Neural crest cell (in vitro differentiated cells): ENCODE measurements around the gene RNASE8. TPM values are rescaled to one million over a fixed set of nuclear protein-coding genes. Genes with fewer than 3 reads are reported as not detected.

ENCODE experiments used
- DNase-seq: peaks from one replicate; pipeline ENCODE4 v3.0.0; 2021; ENCODE audit warnings: low read depth, mixed read lengths, low spot score
- H3K27ac Mint-ChIP-seq: one replicate; pipeline ENCODE4 v1.8.0; 2021; ENCODE audit warnings: mild to moderate bottlenecking, mixed read lengths; ENCODE audit not compliant: unreplicated experiment
- H3K27me3 Mint-ChIP-seq: 2 replicates; pipeline ENCODE4 v1.8.0; 2021; ENCODE audit warnings: low read depth, mild to moderate bottlenecking, mixed read lengths
- H3K36me3 Mint-ChIP-seq: 2 replicates; pipeline ENCODE4 v1.8.0; 2021; ENCODE audit warnings: low read depth, mild to moderate bottlenecking, mixed read lengths
- H3K4me1 Mint-ChIP-seq: 2 replicates; pipeline ENCODE4 v1.8.0; 2021; ENCODE audit warnings: mixed read lengths
- H3K4me3 Mint-ChIP-seq: one replicate; pipeline ENCODE4 v1.8.0; 2021; ENCODE audit warnings: mild to moderate bottlenecking, mixed read lengths
- H3K9me3 Mint-ChIP-seq: 2 replicates; pipeline ENCODE4 v1.8.0; 2021; ENCODE audit warnings: mixed read lengths
- CTCF ChIP-seq: fragments of 200-600 bp; sonication (generic); conservative IDR thresholded peaks from 2 replicates; pipeline ENCODE4 v1.5.0; 2021; ENCODE audit warnings: antibody characterized with exemption, mild to moderate bottlenecking
- microRNA-seq: library from miRNA; unstranded; fragments of <30 nt; microRNA quantifications from one replicate; pipeline ENCODE4, GENCODE V29; 2020
- total RNA-seq: library from RNA; stranded (reverse); gene quantifications from 2 replicates; pipeline ENCODE4 v1.2.1, GENCODE V29; 2021

Gene RNASE8
- total RNA-seq, 1 donor from 2014 or later: not detected

GRCh38 chr14:21106176-21106497 is 48.5 kb downstream of the RNASE8 start:
- no peaks in the 10 kb centered on the region for H3K27me3 Mint-ChIP-seq
- H3K4me1 Mint-ChIP-seq: peaks cover 44% of the 10 kb centered on the region
- no peak for DNase-seq
- TF ChIP-seq CTCF: no peak
- H3K36me3 Mint-ChIP-seq: no peaks in the 10 kb centered on the region
- H3K9me3 Mint-ChIP-seq: no peaks in the 10 kb centered on the region
- H3K27ac Mint-ChIP-seq: peak overlapping the region; percentile 92
- peak overlapping the region; percentile 76 for H3K4me3 Mint-ChIP-seq

- peak overlapping the region; percentile 76 for H3K4me3 Mint-ChIP-seq
- no peaks in the 10 kb centered on the region for H3K27me3 Mint-ChIP-seq
- peak; percentile 87 for TF ChIP-seq CTCF
- H3K27ac Mint-ChIP-seq: peak overlapping the region; percentile 92
- no peaks in the 10 kb centered on the region for H3K9me3 Mint-ChIP-seq
- peaks cover 44% of the 10 kb centered on the region for H3K4me1 Mint-ChIP-seq
- peak; percentile 85 for DNase-seq
- H3K36me3 Mint-ChIP-seq: no peaks in the 10 kb centered on the region
Measured at GRCh38 chr14:21106498-21107282, 49.1 kb downstream of the RNASE8 start.

- Mint-ChIP-seq H3K4me3 (peak overlapping the region; percentile 76), H3K9me3 (no peaks in the 10 kb centered on the region), H3K4me1 (peaks cover 41% of the 10 kb centered on the region), H3K27me3 (no peaks in the 10 kb centered on the region), H3K36me3 (no peaks in the 10 kb centered on the region), H3K27ac (peak overlapping the region; percentile 68)
- no peak for TF ChIP-seq CTCF
- no peak for DNase-seq
Measured at GRCh38 chr14:21107283-21107800, 49.7 kb downstream of the RNASE8 start.

Small RNA genes within 50 kb of the gene (microRNA-seq; reads per million reads assigned to microRNA genes)
- gene MIR6717: not detected

Other genes with a start within 250 kb of the RNASE8 start
- not detected in 2 replicates for gene RNASE3, start 166.4 kb upstream of the RNASE8 start, total RNA-seq
- gene RNASE2, start 102.3 kb upstream of the RNASE8 start, total RNA-seq: not detected in 2 replicates
- 86.5 and 88.8 TPM in 2 replicates for gene METTL17, start 67.8 kb upstream of the RNASE8 start, total RNA-seq
- gene SLC39A2, start 58.5 kb upstream of the RNASE8 start, total RNA-seq: 0.36 and 0.37 TPM in 2 replicates
- 13.7 and 17.4 TPM in 2 replicates for gene NDRG2, start 32.8 kb upstream of the RNASE8 start, total RNA-seq
- not detected in 2 replicates for gene TPPP2, start 27.6 kb upstream of the RNASE8 start, total RNA-seq
- not detected in 2 replicates for gene RNASE13, start 23.0 kb upstream of the RNASE8 start, total RNA-seq
- gene RNASE7, start 15.5 kb upstream of the RNASE8 start, total RNA-seq: not detected in 2 replicates
- gene ARHGEF40, start 12.5 kb downstream of the RNASE8 start, total RNA-seq: 72.7 and 73.8 TPM in 2 replicates
- 141 and 143 TPM in 2 replicates for gene ZNF219, start 40.8 kb downstream of the RNASE8 start, total RNA-seq
- gene TMEM253, start 43.2 kb downstream of the RNASE8 start, total RNA-seq: 1.6 TPM in 2 replicates
- not detected in 2 replicates for gene OR5AU1, start 98.2 kb downstream of the RNASE8 start, total RNA-seq
- 993 and 1,012 TPM in 2 replicates for gene HNRNPC, start 211.6 kb downstream of the RNASE8 start, total RNA-seq
- gene RPGRIP1, start 222.3 kb downstream of the RNASE8 start, total RNA-seq: not detected in 2 replicates